GM21381 (cell line): ENCODE data around the gene CXCL1.
"Not testable (repeated sequence)": the region's sequence is repeated elsewhere in the genome, so short reads cannot be mapped to it uniquely, and the experiment has no call there.

Source experiments
- ATAC-seq: cut with Tn5 transposase; IDR thresholded peaks from one replicate; pipeline ENCODE4 v1.9.1; 2021; ENCODE audit warnings: mild to moderate bottlenecking, moderate library complexity; ENCODE audit not compliant: unreplicated experiment

CXCL1 gene

DNA sequence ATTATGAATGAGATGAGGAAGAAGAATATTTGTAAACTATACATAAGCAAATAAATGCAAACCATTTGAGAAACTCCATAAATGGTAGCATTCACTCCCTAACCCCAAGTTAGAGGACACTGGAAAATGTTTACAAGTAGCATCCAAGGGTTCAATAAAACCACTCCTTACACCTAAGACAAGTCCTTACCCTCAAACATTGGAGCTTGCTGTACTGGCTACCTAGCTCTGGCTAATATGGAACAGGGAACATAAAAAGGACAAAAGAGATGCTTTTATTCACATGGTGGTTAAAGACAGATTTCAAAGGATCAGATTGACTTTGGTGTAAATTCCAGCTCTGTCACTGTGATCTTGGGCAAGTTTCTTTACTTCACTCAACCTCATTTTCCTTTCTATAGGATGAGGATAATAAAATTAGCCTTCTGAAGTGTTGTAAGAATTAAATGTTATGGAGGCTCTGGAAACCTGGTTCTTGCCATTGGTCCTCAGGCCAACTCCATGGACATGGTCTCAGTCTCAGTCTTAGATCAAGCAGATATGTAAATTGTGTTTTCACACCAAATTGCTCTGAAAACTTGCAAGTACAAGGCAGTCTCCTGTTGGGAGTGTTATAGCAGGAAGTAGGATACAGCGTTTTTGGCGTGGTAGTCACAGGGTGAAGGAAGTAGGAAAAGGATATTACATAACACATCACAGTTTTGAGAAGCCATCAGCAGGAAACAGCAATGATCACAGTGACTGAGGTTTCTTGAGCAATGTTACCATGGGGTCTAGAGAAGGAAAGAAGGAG, 3.3 kb downstream of the CXCL1 start:
- no peak for ATAC-seq

DNA sequence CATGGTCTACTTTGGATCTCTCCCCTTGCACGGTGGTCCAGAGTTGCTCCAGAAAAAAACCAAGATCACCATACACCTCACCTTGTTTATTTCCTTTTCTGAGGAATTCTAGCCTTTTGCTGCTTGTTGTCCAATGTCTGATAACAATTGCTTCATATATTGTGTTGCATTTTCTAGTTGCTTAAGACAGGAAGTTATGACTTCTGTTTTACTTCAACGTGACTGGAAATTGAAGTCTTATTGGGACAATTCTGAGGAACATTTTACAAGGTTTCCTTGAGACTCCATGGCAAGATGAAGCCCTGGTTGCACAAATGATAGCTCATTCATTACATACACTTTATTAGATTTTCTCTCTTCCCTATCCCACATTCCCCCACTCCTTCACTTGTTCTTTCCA, 5.2 kb downstream of the CXCL1 start:
- no peak for ATAC-seq

DNA sequence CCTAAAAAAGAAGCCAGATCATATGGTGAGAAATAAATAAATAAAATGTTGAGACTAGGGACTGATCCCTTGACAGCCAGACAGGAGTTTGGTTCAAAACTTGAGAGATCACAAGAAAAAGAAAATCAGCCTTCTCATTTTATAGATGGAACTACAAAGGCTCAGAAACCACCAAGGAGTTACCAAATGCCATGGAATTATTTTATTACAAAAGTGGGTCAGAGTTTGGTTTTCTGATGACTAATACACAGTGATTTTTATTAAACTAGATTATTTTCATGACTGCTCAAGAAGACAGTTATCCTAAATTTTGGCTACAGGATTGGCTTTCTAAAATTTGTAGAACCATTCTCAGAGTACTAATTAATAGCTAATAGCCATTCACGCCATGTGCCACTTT, 6.2 kb downstream of the CXCL1 start:
- no peak for ATAC-seq

DNA sequence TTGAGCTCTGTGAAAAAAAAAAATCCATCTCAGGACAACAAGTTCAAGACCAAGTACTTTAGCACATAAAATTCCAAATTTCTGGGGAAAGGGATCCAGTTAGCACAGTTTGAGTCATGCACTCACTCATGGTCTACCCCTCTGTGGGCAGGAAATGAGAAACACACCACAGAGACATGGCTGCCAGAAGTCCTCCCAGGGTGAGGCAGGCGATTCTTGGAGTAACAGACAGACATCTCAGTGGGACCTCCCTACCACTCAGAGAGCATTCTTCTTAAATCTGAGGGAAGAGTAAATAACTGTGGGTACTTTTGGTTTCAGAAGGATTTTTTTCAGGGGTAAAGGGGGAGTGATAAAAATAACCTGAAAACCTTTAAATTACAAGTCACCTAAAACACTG, 14.1 kb downstream of the CXCL1 start:
- no peak for ATAC-seq

DNA sequence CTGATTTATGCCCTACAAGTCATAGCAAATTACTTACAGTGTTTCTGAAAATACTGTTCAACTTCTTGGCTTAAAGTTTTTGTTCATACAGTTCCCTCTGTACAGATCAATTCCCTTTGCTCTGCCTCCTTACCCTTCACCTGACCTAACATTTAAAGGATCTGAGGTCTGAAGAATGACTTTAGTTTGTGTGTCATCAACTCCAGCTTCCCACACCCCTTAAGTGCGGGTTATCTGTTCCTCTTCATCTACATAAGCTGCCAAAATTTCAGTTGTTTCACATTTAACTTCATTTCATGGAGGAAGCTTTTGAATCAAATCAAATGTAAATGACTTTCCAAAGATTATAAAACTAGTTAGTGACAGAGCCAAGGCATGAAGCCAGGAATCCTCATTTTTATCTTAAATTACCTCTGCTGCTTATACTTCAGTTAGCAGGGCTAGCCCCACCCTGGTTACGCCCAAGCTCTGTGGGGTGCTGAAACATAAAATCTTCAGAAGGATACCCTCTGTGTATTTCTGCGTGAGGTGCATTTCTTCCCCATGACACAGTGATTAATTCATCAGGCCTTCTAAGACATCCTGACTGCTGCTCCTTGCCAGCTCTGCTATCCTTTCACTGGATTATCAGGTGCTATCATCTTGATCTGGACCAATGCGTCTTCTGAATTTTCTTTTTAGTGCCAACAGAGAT, 16.5 kb downstream of the CXCL1 start:
- no peak for ATAC-seq

DNA sequence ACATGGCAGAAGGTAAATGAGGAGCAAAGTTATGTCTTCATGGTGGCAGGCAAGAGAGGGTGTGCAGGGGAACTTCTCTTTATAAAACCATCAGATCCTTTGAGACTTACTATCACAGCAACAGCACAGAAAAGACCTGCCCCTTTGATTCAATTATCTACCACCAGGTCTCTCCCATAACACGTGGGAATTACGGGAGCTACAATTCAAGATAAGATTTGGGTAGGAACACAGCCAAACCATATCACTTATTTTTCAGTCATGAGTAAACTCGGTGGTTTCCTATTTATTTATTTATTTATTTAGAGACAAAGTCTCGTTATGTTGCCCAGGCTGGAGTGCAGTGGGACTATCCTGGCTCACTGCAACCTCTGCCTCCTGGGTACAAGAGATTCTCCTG, 22.1 kb downstream of the CXCL1 start:
- no peak for ATAC-seq

DNA sequence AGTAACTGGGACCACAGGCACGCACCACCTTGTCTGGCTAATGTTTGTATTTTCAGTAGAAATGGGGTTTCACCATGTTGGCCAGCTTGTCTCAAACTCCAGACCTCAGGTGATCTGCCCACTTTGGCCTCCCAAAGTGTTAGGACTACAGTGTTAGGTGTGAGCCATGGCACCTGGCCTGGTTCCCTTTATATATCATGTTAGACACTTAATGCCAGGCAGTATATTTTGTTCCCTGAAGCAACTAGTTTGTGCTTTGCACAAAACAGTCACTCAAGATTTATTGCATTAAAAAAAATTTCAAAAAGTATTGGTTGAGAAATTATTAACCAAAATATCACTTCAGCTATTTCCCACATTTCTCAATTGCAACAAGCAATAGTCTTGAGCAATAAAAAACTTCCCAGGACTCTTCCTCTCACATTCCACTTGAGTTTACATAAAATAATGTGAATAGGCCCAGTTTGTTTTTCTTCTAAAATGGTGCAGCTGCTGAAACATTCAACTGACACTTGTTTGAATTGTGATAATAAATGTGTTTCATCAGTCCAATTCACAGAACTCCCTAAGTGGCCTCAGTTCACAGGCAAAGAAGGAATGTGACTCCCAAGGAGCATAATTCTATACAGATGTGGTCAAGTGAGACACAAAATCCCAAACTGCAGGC, 22.7 kb downstream of the CXCL1 start:
- no peak for ATAC-seq

DNA sequence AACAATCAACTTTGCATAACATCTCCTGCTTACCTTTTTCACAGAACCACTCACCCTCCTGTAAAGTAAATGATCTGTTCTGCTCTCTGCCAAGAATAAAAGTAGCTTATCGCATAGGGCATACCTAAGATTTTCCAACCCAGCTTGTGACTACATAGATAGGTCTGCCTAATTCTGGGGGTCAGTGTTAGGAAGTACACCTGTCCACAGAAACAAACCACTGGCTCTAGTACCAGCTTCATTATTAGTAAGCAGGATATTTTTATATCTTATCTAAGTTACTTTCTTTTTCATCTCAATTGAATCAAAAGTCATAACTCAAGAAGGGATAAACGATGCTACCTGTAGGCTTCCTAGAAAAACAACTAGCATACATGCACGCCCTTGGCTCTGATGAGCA, 23.8 kb downstream of the CXCL1 start:
- ATAC-seq, result no peak

DNA sequence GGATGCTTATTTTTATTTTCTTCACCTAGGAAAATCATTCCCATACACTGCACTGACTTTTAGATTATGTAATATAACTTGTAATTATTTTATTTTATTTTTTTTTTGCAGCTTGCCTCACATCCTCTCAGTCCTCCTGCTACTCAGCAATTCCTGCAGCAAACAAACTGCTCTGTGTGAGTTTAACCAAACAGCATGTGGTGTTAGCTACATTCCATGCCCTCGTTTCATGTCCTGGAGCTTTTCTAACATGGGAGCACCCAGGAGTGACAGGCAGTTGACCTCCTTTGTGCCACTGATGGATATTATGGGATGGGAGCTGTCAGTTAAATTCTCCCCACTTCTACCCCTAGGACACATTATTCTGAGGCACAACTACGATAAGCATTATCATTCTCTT, 24.8 kb downstream of the CXCL1 start:
- no peak for ATAC-seq

DNA sequence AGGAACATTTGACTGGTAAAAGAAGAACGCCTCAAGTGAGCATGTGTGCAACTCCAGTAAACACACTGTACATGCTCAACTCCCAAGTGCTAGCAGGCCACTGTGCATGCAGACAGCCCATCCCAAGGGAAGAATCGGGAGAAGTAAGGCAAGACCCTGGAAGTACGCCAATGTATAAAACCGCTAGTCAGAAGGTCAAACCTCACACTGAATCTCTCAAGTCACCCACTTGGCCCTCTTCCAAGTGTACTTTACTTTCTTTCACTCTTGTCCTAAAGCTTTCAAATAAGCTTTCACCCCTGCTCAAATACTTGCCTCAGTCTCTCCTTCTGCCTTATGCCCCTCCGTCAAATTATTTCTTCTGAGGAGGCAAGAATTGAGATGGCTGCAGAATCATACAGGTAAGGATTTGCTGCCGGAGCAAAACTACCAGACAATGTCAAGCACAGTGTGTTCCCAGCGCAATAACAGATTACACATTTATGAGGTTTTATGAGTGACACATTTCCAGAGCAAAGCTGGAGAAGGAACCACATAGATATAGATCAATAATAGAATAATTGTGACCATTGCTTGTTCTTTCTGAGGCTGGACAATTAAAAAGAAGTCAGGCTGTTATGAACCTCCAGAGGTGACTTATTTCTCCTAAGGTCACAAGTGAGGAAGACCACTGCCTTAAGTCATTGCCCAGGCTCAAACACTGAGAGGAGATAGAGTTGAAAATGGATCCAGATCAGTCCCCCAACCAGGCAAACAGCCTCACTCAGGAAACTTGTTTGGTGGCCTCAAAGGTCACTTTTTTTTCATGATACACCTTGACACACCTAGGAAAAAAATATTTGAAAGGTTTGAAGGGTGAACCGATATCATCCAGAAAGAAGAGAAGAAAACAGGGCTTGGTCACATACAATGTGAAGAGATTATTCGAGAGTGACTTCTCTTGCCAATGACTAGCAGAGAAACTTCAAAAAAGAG, 26.3 kb downstream of the CXCL1 start:
- no peak for ATAC-seq

DNA sequence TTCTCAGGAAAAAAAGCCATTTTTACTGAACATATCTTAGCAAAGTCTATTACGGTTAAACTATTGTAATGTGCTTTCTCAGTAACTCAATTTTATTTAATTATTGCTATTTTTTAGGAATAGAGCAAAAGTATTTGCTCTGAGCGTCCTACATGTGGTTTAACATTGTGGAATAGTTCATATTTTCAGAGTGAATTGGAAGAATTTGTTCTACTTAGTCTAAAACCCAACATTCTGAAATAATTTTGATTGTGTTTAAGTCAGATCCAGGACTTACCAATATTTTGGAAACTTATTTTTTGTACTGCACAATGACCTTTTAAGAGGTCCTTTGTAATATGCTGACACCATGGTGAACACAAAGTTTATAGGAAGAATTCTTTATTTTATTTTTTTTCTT, 27.2 kb downstream of the CXCL1 start:
- ATAC-seq, result no peak

DNA sequence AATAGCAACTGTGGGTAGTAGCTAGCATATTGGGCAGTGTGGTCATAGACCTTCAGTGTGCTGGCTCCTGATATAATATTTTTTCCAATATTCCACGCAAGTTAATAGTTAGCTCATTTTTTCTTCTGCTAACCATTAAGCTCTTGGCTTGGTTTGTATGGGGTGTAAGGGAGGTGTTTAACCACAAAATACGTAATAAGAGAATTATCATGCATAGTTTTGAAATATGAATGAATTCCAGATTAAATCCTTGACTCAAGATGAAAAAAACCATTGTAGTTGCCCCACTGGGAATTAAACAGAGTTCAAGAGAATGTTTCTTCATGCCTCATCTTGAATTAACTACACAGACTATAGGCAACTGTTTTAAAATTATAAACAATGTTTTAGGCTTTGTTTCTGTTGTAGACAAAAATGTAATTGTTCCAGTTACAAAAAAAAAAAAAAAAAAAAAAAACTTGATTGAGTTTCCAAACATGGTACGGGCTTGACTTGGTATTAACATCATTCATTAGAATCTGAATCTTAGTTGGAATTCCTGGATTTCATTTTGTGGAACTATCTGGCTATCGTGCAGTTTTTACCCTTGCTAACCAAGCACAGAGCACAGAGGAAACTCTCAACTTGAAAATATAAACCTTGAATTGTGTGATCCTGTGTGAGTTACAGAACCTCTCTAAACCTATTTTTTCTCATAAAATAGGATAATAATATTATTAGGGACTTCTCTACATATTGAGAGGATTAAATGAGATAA, 28.4 kb downstream of the CXCL1 start:
- no peak for ATAC-seq

DNA sequence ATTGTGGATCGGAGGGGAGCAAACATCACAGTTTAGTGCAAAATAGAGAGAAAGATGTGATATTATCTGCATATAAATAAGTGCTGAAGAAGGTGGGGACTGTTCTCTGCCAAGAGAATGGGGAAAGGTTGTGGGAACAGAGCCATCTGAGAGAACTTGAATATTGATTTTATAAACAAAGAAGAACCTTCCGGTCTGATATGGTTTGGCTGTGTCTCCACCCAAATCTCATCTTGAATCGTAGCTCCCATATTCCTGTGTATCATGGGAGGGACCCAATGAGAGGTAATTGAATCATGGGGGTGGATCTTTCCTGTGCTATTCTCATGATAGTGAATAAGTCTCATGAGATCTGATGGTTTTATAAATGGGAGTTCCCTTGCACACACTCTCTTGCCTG, 30.1 kb downstream of the CXCL1 start:
- ATAC-seq, result not testable (repeated sequence)

DNA sequence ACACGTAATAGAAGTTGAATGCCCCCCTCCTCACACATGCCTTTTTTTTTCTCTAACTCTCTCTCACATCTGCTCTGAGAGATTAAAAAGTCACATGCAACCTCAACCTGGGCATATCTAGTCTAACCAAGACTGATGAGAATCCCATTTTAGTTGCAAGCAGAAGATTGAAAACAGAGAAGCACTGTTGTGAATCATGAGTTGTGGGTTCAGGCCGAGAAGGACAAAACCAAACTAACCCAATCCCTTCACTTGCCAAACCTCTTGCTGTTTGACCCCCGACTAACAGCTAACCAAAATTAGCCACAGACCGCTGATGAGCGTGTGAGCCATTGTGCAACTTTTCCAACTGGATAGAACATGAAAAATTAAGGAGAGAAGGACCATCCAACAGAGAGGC, 31.8 kb downstream of the CXCL1 start:
- ATAC-seq, result no peak

DNA sequence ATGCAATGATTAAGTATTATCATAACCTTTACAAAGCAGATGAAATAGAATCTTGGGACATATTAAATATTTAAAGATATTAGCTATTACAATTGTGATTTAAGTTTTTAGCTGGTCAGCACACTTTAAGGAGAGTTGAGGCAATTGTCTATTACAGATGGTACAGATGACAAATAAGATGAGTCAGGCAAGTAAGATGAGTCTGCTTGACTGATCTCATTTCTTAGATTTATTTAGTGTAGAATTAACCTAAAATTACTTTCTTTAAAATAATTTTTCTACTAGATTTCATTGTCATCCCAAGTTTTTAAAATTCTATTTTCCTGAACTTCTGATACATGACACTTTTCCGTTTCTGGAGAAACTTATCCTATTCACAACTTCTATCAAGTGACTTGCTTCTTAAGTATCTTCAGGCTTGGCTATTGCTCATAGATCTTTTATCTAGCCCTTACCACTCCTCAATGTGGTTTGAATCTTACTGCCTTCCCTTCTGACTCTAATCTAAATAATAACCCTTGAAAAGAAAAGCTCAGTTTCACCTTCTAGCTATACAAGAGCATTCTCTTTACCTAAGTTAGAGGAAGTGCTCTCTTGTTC, 32.9 kb downstream of the CXCL1 start:
- no peak for ATAC-seq

DNA sequence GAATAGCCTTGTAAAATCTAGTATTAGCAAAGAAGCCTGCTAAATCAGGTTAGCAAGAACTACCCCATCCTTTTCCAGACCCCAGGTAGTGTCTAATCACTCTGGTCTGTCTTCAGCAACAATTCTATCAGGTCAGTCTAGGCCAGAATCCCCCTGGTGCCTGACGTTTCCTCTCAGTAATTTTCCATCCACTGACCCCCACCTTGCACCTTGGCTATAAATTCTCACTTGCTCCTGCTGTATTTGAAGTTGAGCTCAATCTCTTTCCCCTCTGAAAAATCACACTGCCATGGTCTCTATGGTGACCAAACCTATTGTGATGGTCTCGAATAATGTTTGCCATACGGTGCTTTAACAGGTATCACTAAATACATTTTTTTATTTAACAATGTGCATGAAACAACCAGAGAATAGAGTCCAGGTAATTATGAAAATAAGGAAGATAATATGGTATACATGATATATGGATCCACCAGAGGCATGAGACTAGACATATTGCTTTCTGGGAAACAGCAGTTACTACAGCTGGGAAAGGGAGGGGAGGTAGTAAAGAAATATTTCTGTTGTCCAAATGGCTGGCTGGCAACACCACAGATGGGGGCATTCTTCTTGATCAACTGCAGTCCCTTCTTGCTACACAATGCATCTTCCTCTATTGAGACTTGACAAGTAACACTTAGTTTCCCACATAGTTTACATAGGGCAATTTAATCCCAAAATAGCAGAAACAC, 33.8 kb downstream of the CXCL1 start:
- ATAC-seq, result no peak

DNA sequence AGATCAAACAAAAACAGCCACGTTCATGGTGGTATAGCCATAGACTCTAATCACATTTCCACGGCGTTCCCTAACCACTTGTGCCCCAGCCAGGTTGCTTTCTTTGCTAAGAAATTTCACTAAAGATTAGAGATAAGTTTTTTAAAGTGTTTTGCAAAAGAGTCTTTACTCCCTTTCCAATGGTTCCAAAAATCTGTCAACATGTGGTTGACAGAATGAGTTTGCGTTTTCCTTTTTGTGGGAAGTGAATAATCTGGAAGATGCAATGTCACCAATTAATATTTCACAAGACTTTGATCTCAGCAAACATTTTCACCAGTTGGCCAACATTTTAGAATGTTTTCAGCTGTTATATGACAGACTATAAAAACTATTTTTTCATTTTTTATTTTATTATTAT, 35.3 kb downstream of the CXCL1 start:
- ATAC-seq, result no peak

DNA sequence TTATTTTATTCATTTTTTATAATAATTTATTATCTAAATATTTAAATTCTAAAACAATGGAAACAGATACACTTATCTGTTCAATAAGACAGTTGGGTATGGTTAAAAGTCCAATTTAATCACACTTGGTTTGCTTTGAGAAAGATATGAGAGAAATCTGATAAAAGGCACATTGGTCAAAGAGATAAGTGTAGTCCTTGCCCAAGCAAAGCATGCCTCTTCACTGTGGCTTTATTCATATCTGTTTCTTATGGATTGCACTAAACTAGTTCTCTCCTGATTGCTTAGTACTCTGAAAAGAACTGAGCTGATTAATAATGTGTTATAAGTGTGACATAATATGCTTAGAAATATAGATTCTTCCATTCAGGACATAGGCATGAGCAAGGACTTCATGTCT, 39.8 kb downstream of the CXCL1 start:
- ATAC-seq, result no peak

DNA sequence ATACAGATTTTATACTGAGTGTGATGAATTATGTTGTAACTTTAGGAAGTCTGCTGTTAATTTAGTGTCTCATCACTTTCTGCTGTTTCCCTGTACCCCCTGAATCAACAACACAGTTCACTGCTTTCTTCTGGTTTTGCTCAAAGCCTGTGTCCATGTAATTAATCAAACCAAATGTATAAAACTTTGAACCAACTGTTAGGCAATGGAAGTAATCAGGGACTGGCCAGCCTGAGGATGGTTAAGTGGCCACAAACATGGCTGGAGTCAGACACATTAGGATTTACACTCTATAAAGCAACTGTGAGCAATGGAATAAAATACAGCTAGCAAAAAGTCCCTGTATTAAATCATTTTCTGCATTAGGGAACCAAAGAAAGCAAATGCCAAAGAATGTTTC, 42.6 kb downstream of the CXCL1 start:
- no peak for ATAC-seq
